Measurements from ENCODE around the gene KDM6B. TPM values are rescaled to one million over a fixed set of nuclear protein-coding genes. Genes with fewer than 3 reads are reported as not detected.

The KDM6B gene
- total and polyA plus RNA-seq, 9 of the 15 experiments (the other 6 are each of a cell fraction or from before 2014, with no cell fraction given): 0.01 to 22.9 (median 2.2) TPM

GRCh38 chr17:7834957-7835813 lies 1.2 kb downstream of the KDM6B start (continued):
- TF ChIP-seq, protein P1, sequence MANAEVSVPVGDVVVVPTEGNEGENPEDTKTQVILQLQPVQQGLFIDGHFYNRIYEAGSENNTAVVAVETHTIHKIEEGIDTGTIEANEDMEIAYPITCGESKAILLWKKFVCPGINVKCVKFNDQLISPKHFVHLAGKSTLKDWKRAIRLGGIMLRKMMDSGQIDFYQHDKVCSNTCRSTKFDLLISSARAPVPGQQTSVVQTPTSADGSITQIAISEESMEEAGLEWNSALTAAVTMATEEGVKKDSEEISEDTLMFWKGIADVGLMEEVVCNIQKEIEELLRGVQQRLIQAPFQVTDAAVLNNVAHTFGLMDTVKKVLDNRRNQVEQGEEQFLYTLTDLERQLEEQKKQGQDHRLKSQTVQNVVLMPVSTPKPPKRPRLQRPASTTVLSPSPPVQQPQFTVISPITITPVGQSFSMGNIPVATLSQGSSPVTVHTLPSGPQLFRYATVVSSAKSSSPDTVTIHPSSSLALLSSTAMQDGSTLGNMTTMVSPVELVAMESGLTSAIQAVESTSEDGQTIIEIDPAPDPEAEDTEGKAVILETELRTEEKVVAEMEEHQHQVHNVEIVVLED (CRISPR knock-in tag; IDR thresholded peaks at IDR 0.05): 0 out of 2 replicates have a peak, but pooled peaks have one; percentile 17
- TF ChIP-seq U2AF2 (optimal IDR thresholded peaks at IDR 0.05; ENCODE audit: low read depth, low read length) (no peak), ARNT (IDR thresholded peaks at IDR 0.05) (no peak), SIN3A (IDR thresholded peaks at IDR 0.05; ENCODE audit: borderline replicate concordance in 2 of 2, control insufficient read depth in 1 of 2, low read depth in 2 of 2, low read length in 2 of 2) (peak in 1 of 2 experiments; percentile 80; a peak in 1 of 4 replicates), NKRF (IDR thresholded peaks at IDR 0.05; ENCODE audit: borderline replicate concordance) (peak; percentile 69), HES1 (IDR thresholded peaks at IDR 0.05; ENCODE audit: low read depth) (peak; percentile 92), CTCF (IDR thresholded peaks at IDR 0.05 in 2 of 3, conservative IDR thresholded peaks at IDR 0.05 in 1 of 3; ENCODE audit: insufficient read depth in 2 of 3, low read depth in 1 of 3, low read length in 3 of 3) (peak; percentile 60 to 90 (median 65)), NFYB (IDR thresholded peaks at IDR 0.05; ENCODE audit: extremely low read depth, insufficient read length) (peak; percentile 64), PRDM10 (IDR thresholded peaks at IDR 0.05; ENCODE audit: partially characterized antibody) (peak; percentile 78), FOXJ3 (CRISPR knock-in tag; IDR thresholded peaks at IDR 0.05) (peak; percentile 40; the same call in 1 of the 2 replicates), RFX1 (IDR thresholded peaks at IDR 0.05) (peak; percentile 94), CCNT2 (IDR thresholded peaks at IDR 0.05; ENCODE audit: borderline replicate concordance, extremely low read depth, insufficient read length, low read depth, low read length) (peak; percentile 88), RB1 (IDR thresholded peaks at IDR 0.05; ENCODE audit: low read depth) (peak; percentile 46; the same call in 1 of the 2 replicates), L3MBTL2 (IDR thresholded peaks at IDR 0.05) (peak; percentile 26; the same call in 1 of the 2 replicates)

Measured in K562 (cell line).